ENCODE results near the gene ANKMY1.

The ANKMY1 gene

DNA sequence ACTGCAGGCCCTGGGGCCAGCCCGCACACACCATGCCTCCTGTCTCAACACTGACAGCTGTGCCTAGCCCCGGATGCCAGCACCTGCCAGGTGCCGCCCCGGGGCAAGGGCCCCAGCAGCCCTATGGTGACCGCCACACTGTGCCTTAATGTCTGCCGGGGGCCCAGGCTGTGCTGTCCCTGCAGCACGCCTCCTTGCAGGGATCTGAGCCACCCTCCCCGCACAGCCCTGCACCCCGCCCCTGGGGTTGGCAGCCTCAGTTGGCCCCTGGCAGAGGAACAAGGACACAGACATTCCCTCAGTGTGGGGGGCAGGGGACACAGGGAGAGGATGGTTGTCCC lies 20.3 kb upstream of the ANKMY1 start:
- DNase-seq, result no peak

DNA sequence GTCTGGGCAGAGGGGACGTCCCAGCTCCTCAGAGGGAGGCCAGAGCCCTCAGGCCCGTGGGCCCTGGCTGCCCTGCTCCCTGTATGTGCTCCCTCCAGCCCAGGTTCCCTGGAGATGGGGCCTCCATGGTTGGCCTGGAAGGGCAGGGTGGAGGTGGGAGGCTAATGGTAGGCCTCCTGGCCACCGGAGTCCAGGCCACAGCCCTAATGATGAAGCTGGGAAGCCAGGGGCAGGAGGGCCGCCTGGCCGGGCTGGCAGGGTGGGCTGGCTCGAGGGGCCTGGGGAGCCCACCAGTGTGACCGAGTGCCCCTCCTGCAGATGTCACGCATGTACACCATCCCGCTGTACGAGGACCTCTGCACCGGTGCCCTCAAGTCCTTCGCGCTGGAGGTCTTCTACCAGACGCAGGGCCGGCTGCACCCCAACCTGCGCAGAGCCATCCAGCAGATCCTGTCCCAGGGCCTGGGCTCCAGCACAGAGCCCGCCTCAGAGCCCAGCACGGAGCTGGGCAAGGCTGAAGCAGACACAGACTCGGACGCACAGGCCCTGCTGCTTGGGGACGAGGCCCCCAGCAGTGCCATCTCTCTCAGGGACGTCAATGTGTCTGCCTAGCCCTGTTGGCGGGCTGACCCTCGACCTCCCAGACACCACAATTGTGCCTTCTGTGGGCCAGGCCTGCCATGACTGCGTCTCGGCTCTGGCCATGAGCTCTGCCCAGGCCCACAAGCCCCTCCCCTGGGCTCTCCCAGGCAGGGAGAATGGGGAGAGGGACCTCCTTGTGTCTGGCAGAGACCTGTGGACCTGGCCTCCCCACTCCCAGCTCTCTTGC lies 19.7 kb upstream of the ANKMY1 start:
- DNase-seq, result no peak

DNA sequence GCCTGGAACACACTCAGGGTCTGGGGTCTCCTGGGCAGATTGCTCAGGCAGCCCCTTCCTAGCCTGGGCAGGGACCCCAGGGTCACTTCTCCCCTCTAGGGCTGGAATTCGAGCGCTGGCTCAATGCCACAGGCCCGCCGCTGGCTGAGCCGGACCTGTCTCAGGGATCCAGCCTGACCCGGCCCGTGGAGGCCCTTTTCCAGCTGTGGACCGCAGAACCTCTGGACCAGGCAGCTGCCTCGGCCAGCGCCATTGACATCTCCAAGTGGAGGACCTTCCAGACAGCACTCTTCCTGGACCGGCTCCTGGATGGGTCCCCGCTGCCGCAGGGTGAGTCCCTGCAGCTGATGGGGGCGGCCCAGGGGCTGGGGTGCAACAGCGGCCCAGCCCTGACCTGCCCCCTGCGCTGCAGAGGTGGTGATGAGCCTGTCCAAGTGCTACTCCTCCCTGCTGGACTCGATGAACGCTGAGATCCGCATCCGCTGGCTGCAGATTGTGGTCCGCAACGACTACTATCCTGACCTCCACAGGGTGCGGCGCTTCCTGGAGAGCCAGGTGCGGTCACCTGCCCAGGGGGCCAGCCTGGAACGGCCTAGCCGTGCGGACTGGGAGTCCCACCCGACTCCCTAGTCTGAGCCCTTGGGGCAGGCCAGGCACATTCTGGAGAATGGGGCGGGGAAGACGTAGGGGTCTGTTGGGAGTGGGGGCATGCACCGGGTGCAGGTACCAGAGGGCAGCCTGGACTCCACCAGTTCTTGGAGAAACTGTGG lies 18.8 kb upstream of the ANKMY1 start:
- DNase-seq, result no peak

DNA sequence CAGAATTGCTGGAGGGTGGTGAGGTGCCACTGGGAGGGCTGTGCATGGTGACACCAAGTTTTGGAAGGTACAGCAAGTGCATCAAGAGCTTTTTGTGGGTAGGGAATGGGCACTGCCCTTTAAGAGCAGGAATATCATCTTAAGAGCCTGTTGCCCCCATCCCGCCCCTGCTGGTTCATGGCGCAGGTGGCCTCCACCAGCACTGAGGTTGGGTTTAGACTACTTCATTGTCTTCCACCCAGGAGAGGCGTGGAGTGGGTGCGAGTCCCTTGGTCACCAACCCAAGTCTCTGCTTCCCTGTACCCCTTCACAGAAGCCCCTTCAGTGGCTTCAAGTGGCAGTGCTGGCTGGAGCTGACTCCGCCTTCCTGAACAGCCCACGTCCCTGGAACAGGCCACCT lies 18.2 kb upstream of the ANKMY1 start:
- no peak for DNase-seq

DNA sequence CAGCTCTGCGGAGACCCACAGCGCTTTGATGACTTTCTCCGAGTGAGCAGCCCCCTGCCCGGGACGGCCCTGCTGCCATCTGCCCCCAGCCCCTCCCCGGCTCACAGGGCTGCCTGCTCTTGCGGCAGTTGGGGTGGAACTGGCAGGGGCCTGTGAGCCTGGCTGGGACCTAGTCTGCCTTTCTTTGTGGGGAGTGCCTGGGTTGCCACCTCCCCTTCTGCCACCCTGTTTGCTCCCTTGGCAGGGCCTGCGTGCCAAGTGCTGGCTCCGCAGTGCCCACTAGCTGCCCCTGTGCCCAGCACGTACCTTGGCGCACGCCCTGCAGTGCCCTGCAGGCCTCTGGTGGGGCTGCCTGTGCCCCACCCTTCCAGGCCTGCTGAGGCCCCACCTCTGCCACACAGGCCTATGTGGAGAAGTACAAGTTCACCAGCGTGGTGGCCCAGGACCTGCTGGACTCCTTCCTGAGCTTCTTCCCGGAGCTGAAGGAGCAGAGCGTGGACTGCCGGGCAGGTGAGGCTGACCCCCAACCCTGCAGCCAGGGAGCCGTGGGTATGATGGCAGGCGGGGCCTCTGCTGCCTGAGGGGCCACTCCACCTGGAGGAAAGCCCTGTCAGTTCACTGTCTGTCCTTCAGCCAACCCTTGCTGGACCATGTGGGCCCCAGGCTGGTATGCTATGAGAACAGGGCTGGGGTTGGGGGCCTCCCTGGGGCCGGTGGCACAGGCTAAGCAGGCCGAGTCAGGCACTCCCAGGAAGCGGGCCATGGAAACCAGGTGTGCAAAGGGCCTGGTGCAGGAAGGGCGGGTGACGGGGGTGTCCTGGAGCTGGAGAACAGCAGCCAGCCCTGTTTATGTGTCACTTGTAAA lies 17.5 kb upstream of the ANKMY1 start:
- DNase-seq, result no peak

DNA sequence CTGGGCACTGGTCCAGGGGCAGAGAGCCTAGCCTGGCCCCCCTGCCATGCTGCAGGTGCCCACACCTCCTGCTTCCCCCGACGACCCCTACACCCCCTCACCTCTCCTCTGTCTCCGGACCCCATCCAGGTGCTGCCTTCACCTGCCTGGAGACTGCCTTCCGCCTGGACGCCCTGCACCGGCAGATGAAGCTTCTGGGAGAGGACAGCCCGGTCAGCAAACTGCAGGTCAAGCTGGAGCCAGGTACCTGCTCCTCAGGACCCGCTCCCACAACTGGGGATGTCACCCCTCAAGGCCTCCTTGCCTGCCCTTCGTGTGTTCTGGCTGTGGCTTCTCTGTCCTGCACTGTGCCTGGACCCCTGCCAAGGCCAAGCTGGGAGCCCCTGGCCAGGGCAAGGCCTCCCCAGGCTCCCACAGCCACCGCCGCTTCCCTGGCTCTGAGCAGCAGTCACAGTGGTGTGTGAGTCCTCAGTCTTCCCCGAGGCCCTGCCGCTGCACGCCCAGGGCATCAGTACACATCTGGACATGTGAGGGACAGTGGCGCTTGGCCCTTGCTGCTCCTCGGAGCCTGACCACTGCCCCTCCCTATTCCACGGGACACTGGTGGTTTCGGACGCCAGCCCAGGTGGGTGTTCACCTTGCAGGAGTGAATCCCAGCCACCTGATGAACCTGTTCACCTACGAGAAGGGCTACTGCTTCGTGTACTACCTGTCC lies 16.8 kb upstream of the ANKMY1 start:
- no peak for DNase-seq

DNA sequence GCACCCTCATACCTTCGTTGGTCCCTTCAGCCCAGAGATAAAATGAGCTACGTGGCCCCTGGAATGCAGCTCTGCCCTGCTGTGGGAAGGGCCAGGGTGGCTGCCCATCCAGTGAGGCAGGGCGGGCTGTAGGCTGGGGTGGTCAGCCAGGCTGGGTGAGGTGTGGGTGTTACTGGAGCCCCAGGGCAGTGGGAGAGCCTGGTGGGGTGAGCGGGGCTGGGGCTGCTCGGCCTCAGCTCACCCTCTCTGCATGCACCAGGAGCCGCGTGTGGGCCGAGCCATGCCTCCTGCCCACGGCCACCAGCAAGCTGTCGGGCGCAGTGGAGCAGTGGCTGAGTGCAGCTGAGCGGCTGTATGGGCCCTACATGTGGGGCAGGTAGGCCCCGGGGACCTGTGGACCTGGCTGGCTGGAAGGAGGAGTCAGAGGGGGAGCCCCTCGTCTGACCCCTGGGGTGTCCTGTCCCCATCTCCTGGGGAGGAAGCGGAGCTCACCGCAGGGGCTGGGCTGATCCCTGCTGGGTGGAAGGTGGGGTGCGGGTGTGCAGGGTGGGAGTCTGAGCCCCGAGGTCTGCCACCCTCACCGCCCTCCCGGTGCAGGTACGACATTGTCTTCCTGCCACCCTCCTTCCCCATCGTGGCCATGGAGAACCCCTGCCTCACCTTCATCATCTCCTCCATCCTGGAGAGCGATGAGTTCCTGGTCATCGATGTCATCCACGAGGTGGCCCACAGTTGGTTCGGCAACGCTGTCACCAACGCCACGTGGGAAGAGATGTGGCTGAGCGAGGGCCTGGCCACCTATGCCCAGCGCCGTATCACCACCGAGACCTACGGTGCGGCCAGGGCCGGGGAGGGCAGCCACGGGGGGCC lies 16.0 kb upstream of the ANKMY1 start:
- no peak for DNase-seq

DNA sequence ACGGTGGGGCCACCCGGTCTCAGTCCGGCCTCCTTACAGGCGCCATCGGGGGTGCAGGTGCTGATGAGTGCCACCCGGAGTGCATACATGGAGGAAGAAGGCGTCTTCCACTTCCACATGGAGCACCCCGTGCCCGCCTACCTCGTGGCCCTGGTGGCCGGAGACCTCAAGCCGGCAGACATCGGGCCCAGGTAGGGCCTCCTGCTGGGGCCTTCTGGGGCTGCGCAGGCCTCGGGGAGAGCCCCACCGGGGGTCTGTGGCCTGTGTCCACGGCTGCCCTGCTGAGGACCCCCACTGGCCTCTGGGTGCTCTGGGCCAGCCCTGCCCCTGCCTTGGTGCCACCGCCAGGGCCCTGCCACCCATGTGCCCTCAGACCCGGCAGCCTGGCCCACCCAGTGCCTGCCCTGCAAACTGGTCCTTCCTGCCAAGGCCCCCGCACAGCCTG lies 15.3 kb upstream of the ANKMY1 start:
- no peak for DNase-seq

DNA sequence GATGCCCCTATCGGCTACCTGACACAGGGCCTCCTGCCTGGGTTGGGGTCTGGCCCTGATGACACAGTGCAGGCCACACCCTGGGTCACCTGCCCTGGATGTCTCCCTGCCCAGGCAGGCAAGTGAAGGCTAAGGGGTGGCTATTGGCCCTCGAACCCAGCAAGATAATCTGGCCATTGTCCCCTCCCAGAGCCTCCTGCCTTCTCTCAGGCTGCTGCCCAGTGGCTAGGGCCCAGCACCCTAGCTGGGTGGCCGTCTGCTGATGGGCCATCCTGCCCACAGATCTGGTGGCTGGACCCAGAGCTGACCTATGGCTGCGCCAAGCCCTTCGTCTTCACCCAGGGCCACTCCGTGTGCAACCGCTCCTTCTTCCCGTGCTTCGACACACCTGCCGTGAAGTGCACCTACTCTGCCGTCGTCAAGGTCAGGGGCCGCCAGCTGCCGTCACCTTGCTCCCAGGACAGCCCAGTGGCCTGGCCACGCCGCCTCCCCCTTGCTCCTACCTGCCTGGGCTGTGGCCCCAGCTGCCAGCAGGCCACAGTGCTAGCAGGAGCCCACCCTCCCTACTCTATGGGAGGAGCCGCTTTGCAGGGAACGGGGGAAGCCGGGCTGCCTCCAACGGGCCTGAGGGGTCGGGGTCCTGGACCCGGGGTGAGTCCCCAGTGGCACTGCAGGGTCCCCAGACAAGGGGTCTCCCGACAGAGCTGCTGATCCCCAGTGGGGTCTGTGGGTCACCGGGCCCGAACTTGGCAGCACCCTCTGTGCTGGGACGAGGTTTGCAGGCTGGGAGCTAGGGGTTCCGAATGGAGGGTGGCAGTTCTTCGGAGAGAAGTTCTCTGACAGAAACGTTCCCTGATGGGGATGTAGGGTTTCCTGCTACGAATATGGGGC lies 14.6 kb upstream of the ANKMY1 start:
- DNase-seq, result no peak

DNA sequence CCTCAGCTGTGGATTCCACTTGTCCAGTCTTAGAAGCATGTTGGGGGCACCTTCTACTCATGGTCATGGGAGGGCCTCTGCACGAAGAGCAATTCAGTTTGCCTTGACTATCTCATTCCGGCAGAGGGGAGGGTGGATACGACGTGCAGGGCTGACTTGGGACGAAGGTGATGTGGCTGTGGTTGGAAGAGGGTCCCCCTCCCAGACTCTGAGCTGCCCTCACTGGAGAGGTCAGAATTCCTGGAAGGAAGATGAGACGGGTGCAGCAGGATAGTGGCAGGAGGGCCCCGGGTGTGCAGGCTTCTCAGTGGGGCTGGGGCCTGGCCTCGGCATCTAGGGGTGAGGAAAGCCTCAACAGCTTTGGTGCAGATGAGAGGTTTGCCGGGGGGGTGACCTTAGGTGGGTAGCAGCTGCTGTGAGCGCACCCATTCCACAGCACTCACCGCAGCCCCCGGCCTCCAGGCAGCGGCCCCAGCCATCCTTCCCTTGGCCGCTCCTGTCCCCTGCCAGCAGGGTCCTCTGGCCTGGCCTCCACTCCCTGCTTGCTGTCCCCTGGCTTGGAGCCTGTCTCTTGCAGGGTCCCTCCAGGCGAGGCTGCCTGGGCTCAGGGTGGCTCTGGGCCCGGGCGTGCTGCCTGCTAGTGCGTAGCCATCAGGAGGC lies 13.7 kb upstream of the ANKMY1 start:
- DNase-seq, result no peak

DNA sequence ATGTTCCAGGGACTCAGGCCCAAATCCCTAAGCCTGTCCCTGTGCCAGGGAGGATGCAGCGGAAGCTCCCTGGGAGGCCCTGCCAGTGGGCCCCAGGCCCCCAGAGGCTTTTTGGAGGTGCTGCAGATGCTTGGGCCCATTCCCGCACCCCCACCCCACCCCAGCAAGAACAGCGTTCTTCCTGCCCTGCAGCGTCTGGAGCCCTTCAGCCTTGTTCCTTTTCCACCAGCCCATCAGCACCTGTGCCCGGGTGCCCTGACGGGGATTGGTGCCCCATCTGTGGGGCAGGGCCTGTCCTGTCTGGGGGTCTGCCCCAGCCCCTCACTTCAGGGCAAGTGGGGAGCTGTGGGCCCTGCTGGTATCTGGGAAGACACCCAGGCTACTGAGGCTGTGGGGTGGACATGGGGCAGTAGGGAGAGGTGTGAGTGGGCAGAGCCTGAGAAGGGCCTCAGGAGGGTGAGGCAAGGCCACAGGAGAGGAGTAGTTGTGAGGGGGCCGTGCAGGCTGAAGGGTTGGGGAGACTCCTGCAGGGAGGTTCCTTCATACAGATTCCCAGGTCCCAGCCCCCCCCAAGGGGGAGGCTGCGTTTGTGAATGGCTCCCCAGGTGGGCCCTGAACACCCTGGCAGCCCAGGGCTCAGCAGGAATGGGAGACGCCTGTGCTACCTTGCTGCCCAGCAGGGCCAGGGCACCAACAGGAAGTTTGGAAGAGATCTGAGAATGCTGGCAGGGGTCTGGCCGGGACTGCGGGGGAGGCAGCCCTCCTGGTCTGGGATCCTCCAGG lies 12.9 kb upstream of the ANKMY1 start:
- DNase-seq, result no peak

DNA sequence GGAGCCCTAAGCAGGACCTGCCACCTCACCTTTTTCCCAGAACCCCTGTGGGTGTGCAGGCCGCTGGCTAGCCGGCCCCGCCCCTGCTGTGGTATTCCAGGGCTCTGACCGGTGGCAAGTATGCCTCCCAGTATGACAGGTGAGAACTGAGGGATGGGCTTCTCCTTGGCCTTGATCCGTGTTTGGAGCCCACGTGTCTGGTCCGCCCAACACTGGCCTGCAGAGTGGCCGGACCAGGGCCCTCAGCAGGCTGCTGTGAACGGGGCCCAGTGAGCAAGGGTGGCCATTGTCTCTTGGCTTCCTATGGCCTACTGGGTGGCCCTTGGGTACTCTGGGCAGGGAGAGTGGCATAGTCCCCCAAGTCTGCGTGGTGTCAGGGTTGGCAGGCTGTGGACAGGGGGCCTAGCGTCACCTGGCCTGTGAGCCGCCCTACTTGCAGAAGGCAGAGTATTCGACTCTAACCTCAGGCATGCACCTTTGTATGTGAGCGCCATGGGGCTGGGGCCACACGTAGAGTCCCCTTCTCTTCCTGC lies 12.3 kb upstream of the ANKMY1 start:
- no peak for DNase-seq

DNA sequence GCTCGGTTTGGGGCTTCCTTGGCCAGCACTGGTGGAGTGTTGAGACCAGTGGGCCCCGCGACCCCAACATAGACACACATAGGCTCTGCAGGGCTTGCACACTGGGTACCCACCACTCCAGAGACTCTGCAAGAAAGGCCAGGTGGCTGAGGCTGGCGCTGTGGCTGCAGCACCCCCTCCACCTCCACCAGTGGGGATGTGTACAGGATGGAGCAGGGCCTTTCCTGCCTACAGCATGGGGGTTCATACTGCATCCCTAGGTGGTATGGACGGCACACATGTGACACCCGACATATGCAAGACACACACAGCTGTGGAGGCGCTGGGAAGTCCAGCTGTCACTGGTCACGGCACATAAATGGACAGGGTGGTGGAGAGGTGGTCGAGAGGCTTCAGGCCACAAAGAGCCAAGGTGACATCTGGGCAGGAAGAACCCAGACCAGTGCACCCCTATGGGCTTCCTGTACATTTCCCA lies 11.8 kb upstream of the ANKMY1 start:
- no peak for DNase-seq

DNA sequence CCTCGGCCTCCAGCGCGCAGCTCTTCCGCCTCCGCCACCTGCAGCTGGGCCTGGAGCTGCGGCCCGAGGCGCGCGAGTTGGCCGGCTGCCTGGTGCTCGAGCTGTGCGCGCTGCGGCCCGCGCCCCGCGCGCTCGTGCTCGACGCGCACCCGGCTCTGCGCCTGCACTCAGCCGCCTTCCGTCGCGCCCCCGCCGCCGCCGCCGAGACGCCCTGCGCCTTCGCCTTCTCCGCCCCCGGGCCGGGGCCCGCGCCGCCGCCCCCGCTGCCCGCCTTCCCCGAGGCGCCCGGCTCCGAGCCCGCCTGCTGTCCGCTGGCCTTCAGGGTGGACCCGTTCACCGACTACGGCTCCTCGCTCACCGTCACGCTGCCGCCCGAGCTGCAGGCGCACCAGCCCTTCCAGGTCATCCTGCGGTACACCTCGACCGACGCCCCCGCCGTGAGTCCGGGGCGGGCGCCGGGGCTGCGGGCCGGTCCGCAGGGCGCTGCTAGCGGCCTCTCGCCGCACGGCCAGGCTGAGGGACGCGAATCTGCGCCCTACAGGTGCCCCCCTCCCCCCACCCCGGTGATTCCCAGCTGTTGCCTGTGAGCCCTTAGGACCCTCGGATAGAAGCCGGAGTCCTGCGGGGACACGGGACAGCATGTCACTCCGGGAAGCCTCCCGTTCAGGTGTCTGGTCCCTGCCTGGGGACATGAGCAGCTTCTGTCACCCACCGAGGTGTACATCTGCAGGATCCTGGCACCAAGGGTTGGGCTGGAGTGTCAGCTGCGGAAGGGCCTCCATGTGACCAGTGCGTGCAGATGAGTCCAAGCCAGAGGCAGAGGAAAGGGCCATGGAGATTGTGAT lies 11.1 kb upstream of the ANKMY1 start:
- DNase-seq, result peak; percentile 51

DNA sequence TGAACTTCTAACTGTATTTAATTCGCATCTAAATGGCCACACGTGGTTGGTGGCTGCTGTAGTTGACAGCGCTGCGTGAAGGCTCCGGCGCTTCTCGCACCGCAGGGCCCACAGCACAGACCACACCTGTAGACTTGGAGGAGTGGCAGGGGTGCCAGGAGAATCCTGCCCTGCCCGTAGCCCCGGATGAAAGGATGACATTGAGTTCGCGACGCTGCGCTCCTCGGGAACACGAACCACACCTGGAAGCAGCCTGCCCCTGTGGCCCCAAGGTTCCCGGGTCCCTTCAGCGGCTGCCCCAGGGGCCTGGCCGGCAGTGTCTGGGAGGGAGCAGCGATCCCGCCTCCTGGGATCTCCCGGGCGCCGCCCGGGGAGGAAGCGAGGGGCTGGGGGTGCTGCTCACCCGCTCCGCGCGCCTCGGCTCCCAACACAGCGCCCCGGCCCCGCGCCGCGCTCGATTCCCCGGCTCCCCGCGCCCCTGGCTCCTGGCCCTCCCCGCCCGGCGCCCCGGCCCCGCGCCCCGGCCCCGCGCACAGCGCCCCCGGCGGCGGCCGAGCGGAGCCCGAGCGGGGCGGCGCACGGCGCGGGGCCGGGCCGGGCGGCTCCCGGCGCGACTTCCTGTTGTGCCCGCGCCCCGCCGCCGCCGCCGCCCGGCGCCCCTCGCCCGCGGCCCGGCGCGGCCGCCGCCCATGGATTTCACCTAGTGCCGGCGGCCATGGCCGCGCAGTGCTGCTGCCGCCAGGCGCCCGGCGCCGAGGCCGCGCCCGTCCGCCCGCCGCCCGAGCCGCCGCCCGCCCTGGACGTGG lies 10.3 kb upstream of the ANKMY1 start, which contains the start of gene RNPEPL1:
Gene RNPEPL1, plus strand, starts transcription at position 613 of the 806 bp plus-strand sequence. Its CDS starts 103 bp downstream, at position 716.
- peak; percentile 56 for DNase-seq

DNA sequence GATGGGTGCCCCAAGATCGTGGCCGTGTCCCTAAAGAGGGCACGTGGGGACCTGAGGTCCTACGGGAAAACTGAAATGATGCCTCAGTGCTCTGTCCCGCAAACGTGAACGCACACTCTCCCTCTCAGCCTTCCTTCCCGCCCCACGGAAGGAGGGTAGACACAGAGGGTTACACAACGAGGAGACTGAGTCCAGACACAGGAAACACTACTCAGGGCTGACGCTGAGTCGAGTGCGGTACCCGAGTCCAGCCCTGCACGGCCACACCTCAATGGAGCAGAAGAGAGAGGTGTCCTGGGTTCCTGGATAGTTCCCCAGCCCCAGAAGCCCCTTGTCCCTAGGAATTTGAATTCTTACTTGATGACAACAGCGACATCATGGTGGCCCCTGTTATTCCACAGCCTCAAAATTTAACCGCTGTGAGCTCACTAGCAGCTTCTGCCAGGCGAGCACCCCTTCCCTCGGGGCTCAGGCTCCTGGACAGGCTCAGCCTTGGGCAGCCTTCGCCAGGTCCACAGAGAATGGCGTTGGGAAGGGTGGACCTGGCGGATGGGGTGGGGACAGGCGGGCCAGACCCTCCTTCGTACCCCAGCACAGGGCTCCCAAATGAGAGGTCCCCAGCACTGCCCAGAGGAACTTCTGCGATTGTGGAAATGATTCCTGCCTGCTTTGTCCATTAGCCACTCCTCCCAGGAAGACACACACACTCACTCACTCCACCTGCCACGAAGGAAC lies 9.5 kb upstream of the ANKMY1 start:
- DNase-seq, result peak; percentile 58

Measured in inflammatory macrophage treated with lipopolysaccharide for 4 hours (primary cell).